ENCODE data around the gene NEK6.
A peak's percentile ranks its signal among the peaks of the same experiment; 100 is the strongest.

The NEK6 gene

DNA sequence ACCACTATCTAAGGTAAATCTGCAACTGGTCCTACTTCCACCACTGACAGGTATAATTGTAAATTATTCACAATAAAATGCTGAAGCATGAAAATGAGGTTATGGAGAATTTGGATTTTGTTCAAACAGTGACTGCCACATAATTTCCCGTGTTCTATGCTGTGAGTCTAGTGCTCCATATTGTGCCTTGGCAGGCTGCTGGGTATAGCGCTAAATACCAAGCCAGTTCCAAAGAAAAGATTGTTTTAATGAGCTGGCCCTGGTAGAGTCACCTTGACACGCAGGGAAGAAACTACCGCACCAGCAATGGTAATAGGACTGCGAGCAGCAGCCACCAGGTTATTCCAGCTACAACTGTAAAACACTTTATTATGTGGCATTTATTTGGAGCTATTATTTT, 127.1 kb downstream of the NEK6 start:
- DNase-seq: no peak

DNA sequence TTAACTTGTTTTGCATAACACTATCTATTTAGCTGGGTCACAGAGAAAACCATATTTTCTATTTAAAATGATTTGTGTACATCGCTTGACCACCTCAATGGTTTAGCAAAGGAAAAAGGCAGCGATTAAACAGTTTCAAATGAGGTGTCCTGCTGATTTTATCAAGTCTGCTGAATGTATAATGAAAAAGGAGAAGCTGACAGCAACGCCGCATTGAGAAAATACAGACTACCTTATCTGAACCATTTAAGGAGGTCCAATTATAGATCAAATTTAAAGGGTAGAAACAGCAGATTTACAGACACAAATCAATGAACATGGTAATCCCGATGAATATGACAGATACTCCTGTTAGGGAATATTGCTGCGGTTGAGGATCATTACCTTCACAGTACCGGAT, 127.9 kb downstream of the NEK6 start:
- DNase-seq: no peak

DNA sequence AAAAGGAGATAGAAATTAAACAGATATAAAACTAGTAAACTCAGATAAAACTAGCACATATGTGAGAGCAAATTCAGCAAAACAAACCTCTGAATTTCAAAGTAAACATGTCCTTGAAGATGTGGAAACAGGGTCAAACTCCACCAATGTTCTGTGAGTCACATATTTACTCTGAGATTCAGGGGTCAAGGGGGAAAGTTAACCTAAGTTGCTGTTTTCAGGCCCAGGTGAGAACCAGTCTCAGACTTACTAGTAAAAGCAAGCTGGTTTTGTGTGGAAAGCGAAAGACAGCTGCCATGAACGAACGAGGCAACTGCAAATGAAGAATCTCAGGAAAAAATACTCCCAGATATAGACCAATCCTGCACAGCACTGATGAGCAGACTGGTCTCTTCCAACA, 128.5 kb downstream of the NEK6 start:
- DNase-seq: no peak

DNA sequence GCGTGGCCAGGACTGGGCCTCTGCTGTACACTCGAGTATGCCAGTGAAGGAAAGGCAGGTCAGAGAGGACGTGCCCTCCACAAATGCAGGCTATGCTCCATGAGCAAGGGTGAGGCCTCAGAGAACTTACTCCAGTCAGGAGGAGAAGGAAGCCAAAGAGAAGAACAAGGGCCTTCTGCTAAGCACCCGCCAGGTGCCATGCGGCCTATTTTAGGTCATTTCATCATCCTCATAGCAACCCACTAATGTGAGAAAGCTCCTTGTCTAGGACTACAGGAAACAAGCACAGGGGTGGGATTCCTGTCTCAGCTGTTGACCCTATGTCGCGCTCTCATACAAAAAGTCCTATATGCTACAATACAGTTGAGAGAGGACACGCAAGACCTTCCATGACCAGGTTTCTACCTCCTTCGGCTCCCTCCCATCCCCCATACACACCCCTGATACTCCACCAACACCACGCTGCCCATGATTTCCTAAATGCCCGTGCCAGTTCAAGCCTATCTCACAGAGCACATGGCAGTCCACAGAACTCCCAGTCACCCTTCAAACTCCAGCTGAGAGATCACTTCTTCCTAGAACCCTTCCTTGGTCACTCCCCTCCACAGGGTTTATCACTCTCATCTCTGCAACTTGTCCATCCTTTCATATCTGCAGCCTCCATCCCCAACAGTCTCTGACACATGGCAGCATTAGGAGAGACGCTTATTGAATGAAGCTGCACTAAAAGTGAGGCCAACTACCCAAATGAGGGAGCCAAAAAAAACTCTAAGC, 130.7 kb downstream of the NEK6 start:
- no peak for DNase-seq

DNA sequence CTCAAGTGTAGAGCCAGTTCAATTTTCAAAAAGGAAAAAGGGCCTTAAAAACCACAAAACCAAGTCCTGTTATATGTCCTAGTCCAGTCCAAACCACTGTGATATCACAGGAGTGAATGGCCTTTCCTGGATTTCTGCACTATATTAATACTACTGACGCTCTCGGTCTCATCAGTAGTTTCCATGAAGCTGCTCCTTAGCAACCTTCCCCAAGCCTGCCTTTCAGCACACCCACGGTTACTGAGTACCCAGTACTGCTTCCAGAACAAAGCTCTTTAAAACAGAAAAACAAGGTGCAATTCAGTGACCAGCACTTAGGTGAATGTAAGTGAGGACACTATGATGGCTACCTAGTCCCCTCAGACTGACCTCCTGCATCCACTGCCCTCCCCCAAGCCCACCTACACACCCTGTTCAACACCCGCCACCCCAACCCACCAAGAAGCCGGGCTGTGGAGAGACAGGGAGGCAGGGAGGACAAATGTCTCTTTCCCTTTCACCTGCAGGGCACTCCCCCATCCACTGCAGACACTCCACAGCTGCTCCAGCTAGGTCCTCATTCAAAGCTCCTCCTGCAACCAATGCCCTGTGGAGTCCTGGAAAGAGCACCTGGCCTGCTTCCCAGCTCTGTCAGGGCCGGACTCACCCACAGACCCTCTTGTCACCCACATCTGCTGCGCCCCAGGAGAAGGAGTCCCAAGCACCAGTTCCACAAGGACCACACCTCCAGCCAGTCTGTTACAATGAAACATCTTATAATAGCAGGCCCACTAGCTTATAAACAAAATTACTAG, 131.6 kb downstream of the NEK6 start:
- no peak for DNase-seq

DNA sequence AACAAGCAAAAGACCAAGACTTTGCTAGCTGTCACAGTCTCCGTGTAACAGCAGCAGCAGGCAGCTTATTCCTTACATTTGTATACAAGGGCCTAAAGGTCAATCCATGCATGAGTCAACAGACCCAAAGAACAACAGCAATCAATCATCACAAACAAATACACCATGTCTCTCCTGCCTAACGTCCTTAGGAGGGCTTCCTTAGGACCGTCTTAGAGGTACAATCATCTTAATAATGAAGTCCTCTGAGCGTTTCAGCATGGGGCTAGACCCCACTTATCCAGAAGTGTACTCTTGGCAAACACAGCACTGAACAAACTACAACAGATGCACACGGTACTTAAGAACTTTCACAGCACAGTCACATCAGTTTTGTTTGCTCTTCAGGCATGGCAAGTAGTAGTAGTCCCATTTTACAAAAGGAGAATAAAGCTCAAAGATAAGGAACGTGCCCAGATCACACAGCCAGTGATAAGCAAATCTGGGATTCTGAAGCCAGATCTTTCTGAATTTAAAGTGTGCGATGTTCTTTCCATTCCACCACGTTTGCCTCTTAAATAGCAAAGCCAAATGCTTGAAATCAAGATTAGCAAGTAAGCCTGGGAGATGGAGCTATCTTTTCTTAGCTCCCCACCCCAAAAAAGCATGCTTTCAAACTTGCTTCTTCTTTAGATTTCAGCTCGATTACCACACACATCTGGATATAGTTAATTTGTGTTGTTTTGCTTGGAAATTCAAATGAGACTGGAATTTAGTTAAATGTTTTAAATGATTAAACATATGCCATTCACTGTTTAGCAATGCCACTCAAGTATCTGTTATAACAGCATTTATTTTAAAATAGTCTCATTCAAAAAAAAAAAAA, 133.3 kb downstream of the NEK6 start:
- no peak for DNase-seq

DNA sequence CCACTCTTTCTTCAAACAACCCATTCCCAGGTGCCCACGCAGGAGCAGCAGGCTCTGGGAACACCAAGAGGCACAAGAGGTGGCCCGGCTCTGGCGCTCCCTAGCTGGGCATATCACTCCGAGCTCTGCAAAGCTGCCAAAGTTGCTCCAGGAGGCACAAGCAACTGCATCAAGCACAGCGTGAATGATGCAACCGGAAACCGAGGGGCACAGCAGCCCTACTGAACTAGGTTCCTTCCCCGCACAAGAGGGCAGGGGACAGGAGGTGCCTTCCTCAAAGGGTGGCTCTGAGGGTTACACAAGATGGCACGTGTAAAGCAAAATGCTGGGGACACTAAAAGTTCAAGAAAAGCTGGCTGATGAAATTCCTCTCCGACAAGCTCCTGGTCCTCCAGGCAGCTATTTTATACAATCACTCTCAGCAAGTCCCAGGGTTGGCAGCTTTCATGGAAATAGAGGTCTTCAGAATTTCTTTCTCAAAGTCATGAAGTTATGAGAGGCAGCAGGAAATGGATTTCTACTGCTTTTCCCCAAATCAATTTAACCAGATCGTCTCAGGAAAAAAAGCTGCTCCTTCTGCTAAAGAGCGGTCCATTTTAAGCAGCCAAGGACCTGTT, 134.6 kb downstream of the NEK6 start:
- no peak for DNase-seq

DNA sequence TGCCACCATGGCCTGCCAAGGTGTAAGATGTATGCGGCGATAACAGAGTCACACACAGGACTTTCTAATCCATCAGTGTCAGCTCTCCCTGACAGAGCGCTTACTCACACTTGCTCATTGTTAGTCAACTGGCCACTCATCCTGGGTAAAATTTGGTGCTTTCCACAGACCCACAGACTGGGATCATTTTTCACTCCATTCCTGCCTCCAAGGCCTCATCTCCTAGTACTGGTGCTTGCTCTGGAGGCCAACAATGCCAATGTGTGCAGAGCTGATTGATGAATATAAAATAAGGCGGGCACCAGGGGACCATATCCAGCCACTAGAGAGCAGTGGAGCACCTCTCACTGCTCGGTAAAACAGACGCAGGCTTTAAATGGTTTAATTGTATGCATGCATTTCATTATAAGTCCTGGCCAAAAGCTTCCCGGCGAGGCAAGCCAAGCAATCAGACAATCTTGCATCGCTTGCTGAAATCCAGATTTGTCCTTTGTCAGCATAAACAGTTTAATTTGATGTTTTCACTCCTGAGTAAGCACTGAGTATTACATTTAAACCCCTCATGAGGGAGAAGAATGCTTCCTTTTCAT, 135.2 kb downstream of the NEK6 start:
- peak; percentile 85 for DNase-seq

DNA sequence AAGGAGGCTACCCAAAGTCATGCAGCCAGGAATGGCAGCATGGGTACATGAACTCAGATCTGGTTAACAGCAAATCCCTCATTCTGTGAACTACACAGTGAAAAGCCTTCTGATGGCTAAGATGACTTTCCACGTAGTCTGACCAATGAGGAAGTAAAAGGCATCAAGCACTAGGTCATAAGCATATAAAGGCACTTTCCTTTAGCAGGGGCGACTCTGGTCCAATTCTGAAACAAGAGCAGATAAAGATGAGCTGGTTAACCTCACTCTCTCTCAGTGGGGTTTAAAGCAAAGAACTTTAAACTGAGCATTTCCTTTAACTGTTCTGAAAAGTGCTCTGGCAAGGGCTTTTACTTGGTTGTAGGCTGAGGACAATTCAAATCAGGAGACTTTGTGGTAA, 136.4 kb downstream of the NEK6 start:
- no peak for DNase-seq

DNA sequence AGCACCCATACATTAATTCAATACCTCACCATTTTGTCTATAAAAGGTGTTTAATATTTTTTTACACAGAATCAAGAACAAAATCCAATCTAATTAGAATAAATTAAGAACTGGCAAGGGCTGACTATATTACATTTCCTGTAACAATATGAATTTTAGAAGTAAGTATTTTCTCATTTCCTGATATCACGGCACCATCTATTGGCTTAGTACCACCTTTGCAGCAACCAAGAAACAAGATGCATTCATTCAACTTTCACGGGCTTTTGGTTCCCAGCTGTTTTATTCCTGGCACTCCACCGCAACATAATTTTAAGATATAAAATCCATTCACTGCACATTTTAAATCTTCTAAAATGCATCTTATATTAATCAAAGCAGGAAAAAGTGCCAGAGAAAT, 136.8 kb downstream of the NEK6 start:
- DNase-seq: no peak

DNA sequence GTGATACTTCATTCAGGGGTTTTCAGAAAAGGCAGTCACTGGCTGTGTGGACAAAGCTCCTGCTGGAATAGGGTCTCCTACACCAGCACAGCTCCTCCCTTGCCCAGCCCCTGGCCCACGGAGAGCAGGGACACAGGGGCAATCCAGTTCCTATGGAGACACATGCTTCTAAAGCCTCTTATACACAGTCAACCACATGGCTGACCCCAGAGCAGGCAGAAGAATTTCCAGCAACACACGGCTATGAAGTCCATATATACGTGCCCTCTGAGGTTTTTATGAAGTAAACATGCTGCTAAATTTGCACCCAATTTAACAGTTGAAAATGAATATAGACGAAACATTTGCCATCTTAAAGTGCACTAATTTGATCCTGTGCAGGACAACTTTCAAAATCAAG, 138.1 kb downstream of the NEK6 start:
- DNase-seq: no peak

DNA sequence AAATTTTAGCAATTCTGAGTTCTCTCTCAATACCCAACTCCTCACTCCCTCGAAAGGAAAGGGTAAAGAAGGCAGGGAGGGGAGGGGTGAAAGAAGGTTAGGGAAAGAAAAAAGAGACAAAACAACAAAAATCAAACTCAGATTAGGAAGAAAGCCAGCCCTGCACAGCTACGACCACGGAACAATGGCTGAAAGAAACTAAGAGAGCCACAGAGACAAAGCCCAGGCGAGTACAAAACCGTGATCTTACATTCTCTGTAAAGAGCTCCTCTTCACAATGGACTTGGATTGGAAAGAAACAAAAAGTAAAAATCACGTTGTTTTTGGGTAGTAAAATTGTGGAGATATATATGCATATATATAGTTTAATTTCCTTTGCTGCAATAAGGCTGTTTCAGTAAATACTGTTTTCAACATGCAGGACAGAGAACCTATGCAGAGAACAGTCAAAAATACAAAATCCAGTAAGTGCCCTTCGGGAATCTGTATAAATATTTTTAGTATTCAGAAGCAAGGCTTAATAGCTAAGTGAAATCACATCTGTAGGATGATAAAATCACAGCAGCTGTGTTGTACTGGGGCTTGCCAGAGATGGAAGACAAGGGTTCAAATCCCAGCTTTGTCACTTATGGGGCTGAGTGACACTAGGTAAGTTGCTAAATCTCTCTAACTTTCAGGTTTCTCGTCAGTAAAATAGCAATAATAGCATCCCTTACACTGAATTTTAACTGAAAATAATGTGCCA, 140.6 kb downstream of the NEK6 start:
- no peak for DNase-seq

DNA sequence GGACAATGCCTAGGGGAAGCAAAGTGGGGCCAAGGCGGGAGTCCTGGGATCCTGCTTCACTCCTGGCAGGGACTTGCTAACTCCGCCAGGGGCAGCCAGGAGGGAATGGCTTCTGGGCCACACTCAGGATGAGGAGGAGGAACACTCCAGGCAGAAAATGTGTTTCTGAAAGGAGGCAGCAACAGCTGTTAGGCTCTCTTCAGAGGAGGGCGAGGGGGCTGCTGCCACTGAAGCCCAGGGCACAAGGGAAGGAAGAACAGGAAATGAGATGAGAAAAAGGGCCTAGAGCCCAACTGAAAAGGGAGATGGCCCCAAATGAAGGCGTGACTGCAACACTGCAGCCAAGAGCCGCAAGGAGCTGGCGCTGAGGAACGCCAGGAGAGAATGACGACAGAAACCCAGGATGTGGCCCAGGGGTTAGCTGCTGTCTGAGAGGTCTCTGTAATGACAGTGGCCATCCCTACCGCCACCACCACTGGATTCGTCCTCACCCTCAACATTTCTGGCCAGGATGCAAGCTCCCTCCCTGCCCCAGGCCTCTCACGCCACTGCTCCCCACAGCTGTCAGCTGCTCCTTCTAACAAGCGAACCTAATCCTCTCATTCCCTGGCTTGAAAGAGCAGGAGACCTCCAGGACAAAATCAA, 141.7 kb downstream of the NEK6 start:
- peak; percentile 25 for DNase-seq

DNA sequence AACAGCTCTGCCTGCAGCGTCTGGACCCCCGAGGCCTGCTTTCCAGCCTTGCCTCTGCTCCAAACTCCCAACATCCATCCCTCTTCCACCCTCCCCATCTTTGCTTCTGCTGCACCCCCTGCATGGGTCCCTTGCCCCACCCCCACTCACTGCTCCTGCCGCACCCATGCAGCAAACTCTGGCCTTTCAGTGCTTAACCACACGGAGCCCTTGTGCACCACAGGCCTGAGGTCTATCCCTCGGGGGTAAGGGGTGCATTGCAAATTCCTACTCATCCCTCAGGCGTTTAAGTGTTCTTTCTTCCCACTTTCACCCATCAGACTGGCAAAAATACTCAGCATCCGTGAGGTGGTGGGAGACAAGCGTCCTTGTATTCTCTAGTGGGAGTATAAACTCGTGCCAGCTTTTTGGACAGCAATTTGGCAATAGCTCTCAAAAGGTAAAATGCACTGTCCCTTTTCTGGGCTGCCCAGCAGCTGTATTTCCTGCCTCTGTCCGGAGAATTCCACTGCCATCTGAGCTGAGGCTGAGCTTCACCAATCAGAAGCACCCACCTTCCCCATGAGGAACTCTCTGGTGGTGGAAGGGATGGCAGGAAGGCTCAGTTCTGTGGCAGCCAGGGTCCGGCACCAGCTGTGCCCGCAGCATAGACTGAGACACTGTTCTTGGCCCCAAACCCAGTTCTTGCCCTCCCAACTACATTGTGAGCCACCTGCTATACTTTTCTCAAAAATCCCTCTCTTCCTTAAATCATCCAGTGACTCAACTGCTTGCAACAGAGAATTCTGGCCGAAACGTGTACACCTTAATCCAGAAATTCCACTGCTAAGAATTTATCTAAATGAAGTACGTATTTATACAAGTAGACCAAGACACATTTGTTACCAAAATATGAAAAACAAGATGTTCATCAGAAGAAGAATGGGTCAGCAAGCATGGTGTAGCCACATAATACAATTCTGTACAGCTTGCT, 142.5 kb downstream of the NEK6 start:
- DNase-seq: no peak

Measured in midbrain (tissue), 1 donor.